ENCODE measurements around the gene FBXO41.

The FBXO41 gene

GRCh38 chr2:73301636-73302035 lies 17.4 kb upstream of the FBXO41 start:
- no peak for TF ChIP-seq ZNF350 (tag by site-specific recombination; IDR thresholded peaks at IDR 0.05)
- TF ChIP-seq ZFP37 (tag by site-specific recombination; IDR thresholded peaks at IDR 0.05) = no peak
- TF ChIP-seq HOXD13 (CRISPR knock-in tag; IDR thresholded peaks at IDR 0.05; ENCODE audit: borderline replicate concordance) = no peak
- TF ChIP-seq ZNF549 (tag by site-specific recombination; IDR thresholded peaks at IDR 0.05) = no peak
- TF ChIP-seq ZNF791 (tag by site-specific recombination; IDR thresholded peaks at IDR 0.05) = no peak
- TF ChIP-seq ZNF391 (tag by site-specific recombination; IDR thresholded peaks at IDR 0.05; ENCODE audit: borderline replicate concordance, low read depth) = no peak
- no peak for TF ChIP-seq ZNF174 (tag by site-specific recombination; IDR thresholded peaks at IDR 0.05)
- no peak for TF ChIP-seq ZNF16 (tag by site-specific recombination; IDR thresholded peaks at IDR 0.05; ENCODE audit: low read depth)
- ChIA-PET POLR2A (no interaction called here), CTCF (interaction anchor here (0.7 to 1.0 kb wide), 2 partner anchors 11 to 13 kb away, joined by 3 to 4 read pairs; no protein-coding TSS in a partner anchor)

GRCh38 chr2:73300926-73301325 lies 16.6 kb upstream of the FBXO41 start:
- ChIA-PET POLR2A (no interaction called here), CTCF (interaction anchor here (0.9 kb wide), 1 partner anchor 10 kb away, joined by 4 read pairs; no protein-coding TSS in a partner anchor)
- H3K4me3 ChIP-seq (ENCODE audit: low read depth, low read length) = no peak overlapping the region
- no peaks in the 10 kb centered on the region for H3K36me3 ChIP-seq (ENCODE audit: control insufficient read depth in 2 of 2, insufficient read depth in 1 of 2, low read length in 2 of 2)
- no peaks in the 10 kb centered on the region for H3K4me1 ChIP-seq (ENCODE audit: control insufficient read depth, insufficient read depth, low read length)
- H3K9me3 ChIP-seq (ENCODE audit: control insufficient read depth, insufficient read depth, low read depth, low read length) = no peaks in the 10 kb centered on the region
- TF ChIP-seq HIC1 (tag by site-specific recombination; IDR thresholded peaks at IDR 0.05) (no peak), OVOL3 (tag by site-specific recombination; IDR thresholded peaks at IDR 0.05) (no peak), ZNF16 (tag by site-specific recombination; IDR thresholded peaks at IDR 0.05; ENCODE audit: low read depth) (no peak), ZNF302 (tag by site-specific recombination; IDR thresholded peaks at IDR 0.05; ENCODE audit: low read depth) (no peak), ZNF560 (tag by site-specific recombination; IDR thresholded peaks at IDR 0.05; ENCODE audit: borderline replicate concordance) (no peak), KLF7 (tag by site-specific recombination; IDR thresholded peaks at IDR 0.05; ENCODE audit: borderline replicate concordance) (no peak), KLF16 (tag by site-specific recombination; IDR thresholded peaks at IDR 0.05) (no peak), ZNF548 (tag by site-specific recombination; IDR thresholded peaks at IDR 0.05) (no peak), ZNF654 (tag by site-specific recombination; IDR thresholded peaks at IDR 0.05; ENCODE audit: low read depth) (no peak), ZNF18 (tag by site-specific recombination; IDR thresholded peaks at IDR 0.05) (no peak), ZBTB17 (tag by site-specific recombination; IDR thresholded peaks at IDR 0.05) (no peak), REPIN1 (tag by site-specific recombination; IDR thresholded peaks at IDR 0.05; ENCODE audit: low read depth) (no peak), ZSCAN23 (tag by site-specific recombination; IDR thresholded peaks at IDR 0.05) (no peak), ZNF266 (tag by site-specific recombination; IDR thresholded peaks at IDR 0.05; ENCODE audit: low read depth) (no peak)
- H3K27ac ChIP-seq (ENCODE audit: extremely low read depth, low read depth, low read length) = no peak overlapping the region

More at GRCh38 chr2:73301636-73302035, 17.4 kb upstream of the FBXO41 start:
- Histone ChIP-seq H3K27ac (ENCODE audit: extremely low read depth, low read depth, low read length) (no peak overlapping the region), H3K36me3 (ENCODE audit: control insufficient read depth in 2 of 2, insufficient read depth in 1 of 2, low read length in 2 of 2) (no peaks in the 10 kb centered on the region), H3K4me1 (ENCODE audit: control insufficient read depth, insufficient read depth, low read length) (no peaks in the 10 kb centered on the region), H3K9me3 (ENCODE audit: control insufficient read depth, insufficient read depth, low read depth, low read length) (no peaks in the 10 kb centered on the region), H3K4me3 (ENCODE audit: low read depth, low read length) (no peak overlapping the region)

All from HEK293 (cell line).